NCI-H1694 treated with DMSO at 0.1 percent for 48 hours (cell line): ENCODE data around the gene MYLIP.
"Not testable (repeated sequence)": the region's sequence is repeated elsewhere in the genome, so short reads cannot be mapped to it uniquely, and the experiment has no call there.

Source experiments
- DNase-seq: peaks from one replicate; lab custom pipeline; 2025; lab: John Stamatoyannopoulos, UW

MYLIP gene

GRCh38 chr6:16174416-16175078 is 45.7 kb downstream of the MYLIP start:
- no peak for DNase-seq

- DNase-seq: not testable (repeated sequence)
Measured at GRCh38 chr6:16176600-16176999, 47.7 kb downstream of the MYLIP start.

GRCh38 chr6:16177881-16178280 is 49.0 kb downstream of the MYLIP start:
- DNase-seq: no peak

- DNase-seq: no peak
Measured at GRCh38 chr6:16178351-16178750, 49.5 kb downstream of the MYLIP start.

GRCh38 chr6:16179063-16179462 is 50.2 kb downstream of the MYLIP start:
- DNase-seq: no peak

GRCh38 chr6:16179970-16180431 is 51.1 kb downstream of the MYLIP start:
- no peak for DNase-seq

- no peak for DNase-seq
Measured at GRCh38 chr6:16180696-16181438, 52.0 kb downstream of the MYLIP start.

GRCh38 chr6:16181439-16182297 is 52.8 kb downstream of the MYLIP start:
- no peak for DNase-seq

GRCh38 chr6:16183187-16183664 is 54.3 kb downstream of the MYLIP start:
- peak; percentile 73 for DNase-seq

GRCh38 chr6:16184129-16184528 is 55.2 kb downstream of the MYLIP start:
- DNase-seq: peak; percentile 15

GRCh38 chr6:16184551-16184950 is 55.7 kb downstream of the MYLIP start:
- no peak for DNase-seq

GRCh38 chr6:16187176-16187575 is 58.3 kb downstream of the MYLIP start:
- DNase-seq: no peak

- no peak for DNase-seq
Measured at GRCh38 chr6:16190214-16190613, 61.3 kb downstream of the MYLIP start.

- no peak for DNase-seq
Measured at GRCh38 chr6:16196260-16196983, 67.5 kb downstream of the MYLIP start.

- DNase-seq: no peak
Measured at GRCh38 chr6:16196984-16197546, 68.2 kb downstream of the MYLIP start.
